Mesothelial cell of epicardium (in vitro differentiated cells): ENCODE results near the gene PLA2G4B. TPM values are rescaled to one million over a fixed set of nuclear protein-coding genes. Genes with fewer than 3 reads are reported as not detected.

Experiments
- DNase-seq, 2 experiments: peaks; one replicate each; pipeline ENCODE4 v3.0.0; 2021; ENCODE audit warnings: low spot score in 2 of 2; ENCODE audit not compliant: unreplicated experiment in 2 of 2
- H3K27ac Mint-ChIP-seq: 2 replicates; pipeline ENCODE4 v1.8.0; 2021; ENCODE audit warnings: mixed read lengths
- H3K27me3 Mint-ChIP-seq: 2 replicates; pipeline ENCODE4 v1.8.0; 2021; ENCODE audit warnings: low read depth, mixed read lengths
- H3K36me3 Mint-ChIP-seq: 2 replicates; pipeline ENCODE4 v1.8.0; 2021; ENCODE audit warnings: mixed read lengths
- H3K4me1 Mint-ChIP-seq: 2 replicates; pipeline ENCODE4 v1.8.0; 2021; ENCODE audit warnings: mixed read lengths
- H3K4me3 Mint-ChIP-seq: 2 replicates; pipeline ENCODE4 v1.8.0; 2021; ENCODE audit warnings: mild to moderate bottlenecking, moderate library complexity, mixed read lengths
- H3K9me3 Mint-ChIP-seq: 2 replicates; pipeline ENCODE4 v1.8.0; 2021; ENCODE audit warnings: mixed read lengths
- CTCF ChIP-seq: fragments of 200-600 bp; sonication (generic); IDR thresholded peaks from one replicate; pipeline ENCODE4 v1.5.0; 2021; ENCODE audit warnings: antibody characterized with exemption; ENCODE audit not compliant: unreplicated experiment
- total RNA-seq: library from RNA; stranded (reverse); gene quantifications from 3 replicates; pipeline ENCODE4 v1.2.1, GENCODE V29; 2021

The PLA2G4B gene
- total RNA-seq, 1 donor from 2014 or later = 11.2 TPM

DNA sequence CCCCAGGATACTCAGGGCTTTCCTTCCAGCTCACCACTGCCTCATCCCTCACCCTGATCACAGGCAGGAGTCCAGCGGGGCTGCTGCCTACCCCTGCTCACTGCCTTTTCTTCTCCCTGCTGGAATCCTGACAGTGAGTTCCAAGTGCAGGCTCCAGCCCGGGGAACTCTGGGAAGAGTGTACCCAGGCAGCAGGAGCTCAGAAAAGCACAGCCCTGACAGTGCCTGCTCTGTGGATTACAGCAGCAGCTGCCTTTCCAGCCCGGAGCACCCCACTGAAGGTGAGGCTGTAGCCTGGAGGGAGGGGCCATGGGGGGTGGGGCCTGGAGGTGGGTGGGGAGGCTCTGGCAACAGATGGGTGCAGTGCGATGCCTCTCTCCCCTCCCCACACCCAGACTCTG, 16.8 kb upstream of the PLA2G4B start:
- Mint-ChIP-seq H3K4me1 (no peaks in the 10 kb centered on the region), H3K4me3 (no peak overlapping the region), H3K27me3 (no peaks in the 10 kb centered on the region), H3K9me3 (no peaks in the 10 kb centered on the region), H3K27ac (no peak overlapping the region), H3K36me3 (peaks cover 28% of the 10 kb centered on the region)
- no peak for DNase-seq
- no peak for TF ChIP-seq CTCF

DNA sequence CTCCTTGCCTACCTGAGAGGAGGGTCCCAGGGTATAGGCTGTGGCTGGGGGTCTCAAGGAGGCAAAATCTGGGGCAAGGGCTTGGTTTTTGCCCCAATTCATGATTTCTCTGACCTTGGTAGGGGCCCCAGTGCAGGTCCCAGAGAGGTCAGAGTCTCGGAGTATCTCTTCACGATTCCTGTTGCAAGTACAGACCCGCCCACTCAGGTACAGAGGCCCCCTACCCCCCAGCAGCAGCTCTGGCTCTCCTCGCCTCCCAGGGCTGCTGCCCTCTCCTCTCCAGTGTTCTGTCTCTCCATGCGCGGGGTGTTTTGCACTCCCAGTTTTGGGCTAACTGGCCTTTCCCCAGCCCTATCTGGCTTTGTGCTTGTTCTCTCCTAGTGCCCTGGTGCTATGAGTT, 16.2 kb upstream of the PLA2G4B start:
- no peak for TF ChIP-seq CTCF
- no peak overlapping the region for H3K27ac Mint-ChIP-seq
- H3K36me3 Mint-ChIP-seq = peaks cover 23% of the 10 kb centered on the region
- no peaks in the 10 kb centered on the region for H3K4me1 Mint-ChIP-seq
- DNase-seq = no peak
- H3K9me3 Mint-ChIP-seq = no peaks in the 10 kb centered on the region
- H3K4me3 Mint-ChIP-seq = no peak overlapping the region
- H3K27me3 Mint-ChIP-seq = no peaks in the 10 kb centered on the region

DNA sequence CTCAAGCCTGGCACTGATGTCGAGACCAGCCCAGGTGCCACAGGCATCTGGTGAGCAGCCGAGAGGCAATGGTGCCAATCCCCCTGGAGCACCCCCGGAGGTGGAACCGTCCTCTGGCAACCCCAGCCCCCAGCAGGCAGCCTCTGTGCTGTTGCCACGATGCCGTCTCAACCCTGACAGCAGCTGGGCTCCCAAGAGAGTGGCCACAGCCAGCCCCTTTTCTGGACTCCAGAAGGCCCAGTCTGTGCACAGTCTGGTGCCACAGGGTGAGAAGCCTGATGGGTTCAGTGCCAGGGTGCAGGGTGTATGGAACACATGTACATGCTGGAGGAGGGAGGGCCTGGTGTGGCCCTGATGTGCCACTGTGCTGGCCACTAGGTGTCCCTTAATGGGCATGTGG, 15.7 kb upstream of the PLA2G4B start:
- peaks cover 3% of the 10 kb centered on the region for H3K4me1 Mint-ChIP-seq
- H3K4me3 Mint-ChIP-seq = no peak overlapping the region
- no peak for DNase-seq
- peaks cover 23% of the 10 kb centered on the region for H3K36me3 Mint-ChIP-seq
- H3K27ac Mint-ChIP-seq = no peak overlapping the region
- H3K27me3 Mint-ChIP-seq = no peaks in the 10 kb centered on the region
- no peaks in the 10 kb centered on the region for H3K9me3 Mint-ChIP-seq
- TF ChIP-seq CTCF = no peak

- Mint-ChIP-seq H3K4me1 (peaks cover 4% of the 10 kb centered on the region), H3K36me3 (peaks cover 19% of the 10 kb centered on the region), H3K27ac (no peak overlapping the region), H3K9me3 (no peaks in the 10 kb centered on the region), H3K4me3 (no peak overlapping the region), H3K27me3 (no peaks in the 10 kb centered on the region)
- no peak for TF ChIP-seq CTCF
- DNase-seq = no peak
Observed at GRCh38 chr15:41823502-41823901, 15.1 kb upstream of the PLA2G4B start.

- Mint-ChIP-seq H3K9me3 (no peaks in the 10 kb centered on the region), H3K27ac (no peak overlapping the region), H3K36me3 (peaks cover 16% of the 10 kb centered on the region), H3K4me1 (peaks cover 10% of the 10 kb centered on the region), H3K4me3 (no peak overlapping the region), H3K27me3 (no peaks in the 10 kb centered on the region)
- no peak for TF ChIP-seq CTCF
- DNase-seq = no peak
Observed at GRCh38 chr15:41824062-41824745, 14.4 kb upstream of the PLA2G4B start.

DNA sequence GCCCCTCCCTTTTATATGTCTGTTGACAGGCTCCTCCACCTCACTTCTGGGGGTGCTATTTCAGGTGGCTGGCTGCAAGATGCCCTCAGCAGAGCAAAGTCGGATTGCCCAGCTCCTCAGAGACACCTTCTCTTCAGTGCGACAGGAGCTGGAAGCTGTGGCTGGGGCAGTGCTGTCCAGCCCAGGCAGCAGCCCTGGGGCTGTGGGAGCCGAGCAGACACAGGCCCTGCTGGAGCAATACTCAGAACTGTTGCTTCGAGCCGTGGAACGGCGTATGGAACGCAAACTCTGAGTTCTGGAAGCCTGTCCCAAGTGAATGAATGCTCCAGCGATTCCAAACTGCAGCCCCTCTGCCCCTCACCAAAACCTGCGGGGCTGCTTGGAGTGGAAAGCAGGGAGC, 13.5 kb upstream of the PLA2G4B start:
- H3K4me3 Mint-ChIP-seq = no peak overlapping the region
- peaks cover 15% of the 10 kb centered on the region for H3K36me3 Mint-ChIP-seq
- no peak for TF ChIP-seq CTCF
- no peaks in the 10 kb centered on the region for H3K27me3 Mint-ChIP-seq
- H3K9me3 Mint-ChIP-seq = no peaks in the 10 kb centered on the region
- DNase-seq = no peak
- H3K27ac Mint-ChIP-seq = no peak overlapping the region
- H3K4me1 Mint-ChIP-seq = peaks cover 10% of the 10 kb centered on the region
